SK-N-SH treated with all-trans-retinoic acid at 6 μM for 48 hours (cell line): ENCODE measurements around the gene HSD17B14.

Experiments
- ATAC-seq: fragments of 200-7000 bp; cut with Tn5 transposase; 3 replicates; pipeline ENCODE4 v1.9.1; 2020; ENCODE audit warnings: mild to moderate bottlenecking, moderate library complexity
- ARNTL ChIP-seq: fragments of 450-650 bp; formaldehyde crosslinking; IDR thresholded peaks from 2 replicates; pipeline ENCODE4 v1.5.0; 2020; ENCODE audit warnings: low read depth, mild to moderate bottlenecking, moderate library complexity, borderline replicate concordance
- CREB5 ChIP-seq: fragments of 250-450 bp; sonication (Bioruptor Pico); IDR thresholded peaks from 2 replicates; pipeline ENCODE4 v1.5.1; 2020; ENCODE audit warnings: low read depth, mild to moderate bottlenecking, moderate library complexity
- CSDC2 ChIP-seq: fragments of 250-450 bp; sonication (Bioruptor Pico); IDR thresholded peaks from 2 replicates; pipeline ENCODE4 v1.5.0; 2020; ENCODE audit warnings: mild to moderate bottlenecking, moderate library complexity
- CSRNP3 ChIP-seq: fragments of 250-450 bp; sonication (Bioruptor Pico); IDR thresholded peaks from 2 replicates; pipeline ENCODE4 v1.5.1; 2021; ENCODE audit warnings: mild to moderate bottlenecking, moderate library complexity
- ESRRG ChIP-seq: fragments of 250-450 bp; sonication (Bioruptor Pico); IDR thresholded peaks from 2 replicates; pipeline ENCODE4 v1.6.1; 2021; ENCODE audit warnings: mild to moderate bottlenecking
- GLIS3 ChIP-seq: fragments of 250-450 bp; sonication (Bioruptor Pico); IDR thresholded peaks from 2 replicates; pipeline ENCODE4 v1.5.0; 2020; ENCODE audit warnings: mild to moderate bottlenecking, moderate library complexity
- ISL1 ChIP-seq: fragments of 250-450 bp; sonication (Bioruptor Pico); IDR thresholded peaks from 2 replicates; pipeline ENCODE4 v2.1.2; 2022; ENCODE audit warnings: mild to moderate bottlenecking, moderate library complexity
- OSR1 ChIP-seq: fragments of 250-450 bp; sonication (Bioruptor Pico); IDR thresholded peaks from 2 replicates; pipeline ENCODE4 v1.8.0; 2022; ENCODE audit warnings: moderate library complexity, mild to moderate bottlenecking, inconsistent platforms
- PATZ1 ChIP-seq: fragments of 250-450 bp; sonication (Bioruptor Pico); IDR thresholded peaks from 2 replicates; pipeline ENCODE4 v1.8.0; 2020; ENCODE audit warnings: mild to moderate bottlenecking, moderate library complexity, borderline replicate concordance
- POU6F1 ChIP-seq: fragments of 250-450 bp; sonication (Bioruptor Pico); IDR thresholded peaks from 2 replicates; pipeline ENCODE4 v1.8.0; 2021; ENCODE audit warnings: low read depth, mild to moderate bottlenecking, moderate library complexity, borderline replicate concordance
- PPARA ChIP-seq: fragments of 250-450 bp; sonication (Bioruptor Pico); IDR thresholded peaks from 2 replicates; pipeline ENCODE4 v1.5.0; 2020; ENCODE audit warnings: mild to moderate bottlenecking, borderline replicate concordance
- RARB ChIP-seq: fragments of 250-450 bp; sonication (Bioruptor Pico); IDR thresholded peaks from 2 replicates; pipeline ENCODE4 v1.8.0; 2021; ENCODE audit warnings: mild to moderate bottlenecking, moderate library complexity
- SNAI2 ChIP-seq: fragments of 250-450 bp; sonication (Bioruptor Pico); IDR thresholded peaks from 2 replicates; pipeline ENCODE4 v1.5.0; 2020; ENCODE audit warnings: mild to moderate bottlenecking, moderate library complexity
- TCF4 ChIP-seq: fragments of 250-450 bp; sonication (Bioruptor Pico); IDR thresholded peaks from 2 replicates; pipeline ENCODE4 v1.8.0; 2021; ENCODE audit warnings: mild to moderate bottlenecking, moderate library complexity, borderline replicate concordance
- TOX ChIP-seq: fragments of 250-450 bp; sonication (Bioruptor Pico); IDR thresholded peaks from 2 replicates; pipeline ENCODE4 v1.8.0; 2021; ENCODE audit warnings: mild to moderate bottlenecking, moderate library complexity, borderline replicate concordance
- TSHZ2 ChIP-seq: fragments of 250-450 bp; sonication (Bioruptor Pico); IDR thresholded peaks from 2 replicates; pipeline ENCODE4 v1.5.0; 2020; ENCODE audit warnings: mild to moderate bottlenecking, moderate library complexity
- ZC3H10 ChIP-seq: fragments of 250-450 bp; sonication (Bioruptor Pico); IDR thresholded peaks from 2 replicates; pipeline ENCODE4 v1.5.1; 2021; ENCODE audit warnings: mild to moderate bottlenecking, moderate library complexity
- ZFP3 ChIP-seq: fragments of 250-450 bp; sonication (Bioruptor Pico); IDR thresholded peaks from 2 replicates; pipeline ENCODE4 v1.5.0; 2020; ENCODE audit warnings: mild to moderate bottlenecking, moderate library complexity
- ZFP30 ChIP-seq: fragments of 450-650 bp; formaldehyde crosslinking; IDR thresholded peaks from 2 replicates; pipeline ENCODE4 v1.5.0; 2022; ENCODE audit warnings: mild to moderate bottlenecking, moderate library complexity
- ZNF565 ChIP-seq: fragments of 450-650 bp; formaldehyde crosslinking; conservative IDR thresholded peaks from 2 replicates; pipeline ENCODE4 v1.5.0; 2020; ENCODE audit warnings: low read depth, mild to moderate bottlenecking, moderate library complexity
- ZNF70 ChIP-seq: fragments of 450-650 bp; formaldehyde crosslinking; IDR thresholded peaks from 2 replicates; pipeline ENCODE4 v1.5.0; 2020; ENCODE audit warnings: mild to moderate bottlenecking, moderate library complexity
- ZNF8 ChIP-seq: fragments of 450-650 bp; formaldehyde crosslinking; IDR thresholded peaks from 2 replicates; pipeline ENCODE4 v1.5.0; 2020; ENCODE audit warnings: mild to moderate bottlenecking, moderate library complexity

The HSD17B14 gene

GRCh38 chr19:48873476-48874302 lies 37.4 kb upstream of the HSD17B14 start:
- TF ChIP-seq TSHZ2 (CRISPR knock-in tag) (no peak), TCF4 (CRISPR knock-in tag) (no peak)
- TF ChIP-seq, all 23 proteins: peak for 0
- no peak for ATAC-seq

- TF ChIP-seq CSDC2 (CRISPR knock-in tag) (no peak), ZFP3 (no peak), GLIS3 (CRISPR knock-in tag) (no peak), TCF4 (CRISPR knock-in tag) (no peak), SNAI2 (CRISPR knock-in tag) (no peak), ESRRG (0 out of 2 replicates have a peak, but pooled peaks have one; percentile 61), ZNF8 (CRISPR knock-in tag) (no peak), CREB5 (CRISPR knock-in tag) (peak; percentile 10), ARNTL (CRISPR knock-in tag) (no peak), ZFP30 (CRISPR knock-in tag) (no peak), ISL1 (no peak), ZC3H10 (peak; percentile 76), RARB (CRISPR knock-in tag) (no peak), PPARA (CRISPR knock-in tag) (no peak), OSR1 (CRISPR knock-in tag) (no peak), POU6F1 (CRISPR knock-in tag) (no peak; the same call in 1 of the 2 replicates), CSRNP3 (CRISPR knock-in tag) (peak; percentile 70; the same call in 1 of the 2 replicates), ZNF565 (no peak), TOX (peak; percentile 74; the same call in 1 of the 2 replicates), ZNF70 (CRISPR knock-in tag) (no peak), PATZ1 (CRISPR knock-in tag) (peak; percentile 51)
- ATAC-seq = peak; percentile 71
Measured at GRCh38 chr19:48872884-48873475, 36.7 kb upstream of the HSD17B14 start.
